ENCODE results near the gene LRRC53. TPM values are rescaled to one million over a fixed set of nuclear protein-coding genes. Genes with fewer than 3 reads are reported as not detected.

Gene LRRC53
- polyA plus RNA-seq, 2 of the 4 experiments (the other 2 are of a cell fraction) = not detected

- no peaks in the 10 kb centered on the region for H3K4me1 ChIP-seq
- no peak overlapping the region for H3K4me3 ChIP-seq
- H3K9me3 ChIP-seq = no peaks in the 10 kb centered on the region
- no peak for FAIRE-seq
- H3K27ac ChIP-seq = no peak overlapping the region
- no peak overlapping the region for H3K4me2 ChIP-seq
- TF ChIP-seq FOXS1 (CRISPR knock-in tag; IDR thresholded peaks at IDR 0.05) (no peak), PHF8 (IDR thresholded peaks at IDR 0.05; ENCODE audit: borderline replicate concordance, low read depth) (no peak), E2F6 (IDR thresholded peaks at IDR 0.05; ENCODE audit: borderline replicate concordance, low read depth) (no peak), CHD4 (IDR thresholded peaks at IDR 0.05; ENCODE audit: borderline replicate concordance) (no peak), CBX8 (IDR thresholded peaks at IDR 0.05) (no peak), FOSB (CRISPR knock-in tag; IDR thresholded peaks at IDR 0.05) (no peak), HOXB13 (CRISPR knock-in tag; IDR thresholded peaks at IDR 0.05; ENCODE audit: low read depth) (no peak)
- ChIA-PET CTCF (no interaction called here), POLR2A (no interaction called here)
- ATAC-seq = no peak
- 21% methylated on average over 1 of the region's 1 CpG for WGBS (ENCODE audit: missing lambda C conversion rate)
- DNase-seq (ENCODE audit: low read depth in 1 of 2, low spot score in 1 of 2) = no peak
Measured at GRCh38 chr1:74427681-74428080, 84.7 kb downstream of the LRRC53 start.

GRCh38 chr1:74426208-74426937 is 86.0 kb downstream of the LRRC53 start:
- ChIA-PET POLR2A (no interaction called here), CTCF (no interaction called here)
- Histone ChIP-seq H3K4me1 (no peaks in the 10 kb centered on the region), H3K27ac (no peak overlapping the region), H3K4me2 (no peak overlapping the region), H3K9me3 (no peaks in the 10 kb centered on the region), H3K4me3 (no peak overlapping the region)
- FAIRE-seq (no peak), DNase-seq (ENCODE audit: low read depth in 1 of 2, low spot score in 1 of 2) (no peak), ATAC-seq (no peak)
- no peak for TF ChIP-seq MAFK (IDR thresholded peaks at IDR 0.05; ENCODE audit: partially characterized antibody)
- TF ChIP-seq HES2 (IDR thresholded peaks at IDR 0.05) = no peak
- TF ChIP-seq CBX8 (IDR thresholded peaks at IDR 0.05) = no peak
- TF ChIP-seq PHF8 (IDR thresholded peaks at IDR 0.05; ENCODE audit: borderline replicate concordance, low read depth) = no peak
- no peak for TF ChIP-seq RNF2 (IDR thresholded peaks at IDR 0.05; ENCODE audit: borderline replicate concordance, low read depth)
- 31% methylated on average over 7 of the region's 7 CpGs for WGBS (ENCODE audit: missing lambda C conversion rate)

GRCh38 chr1:74425676-74426075 is 86.7 kb downstream of the LRRC53 start:
- ATAC-seq (no peak), FAIRE-seq (no peak), DNase-seq (ENCODE audit: low read depth in 1 of 2, low spot score in 1 of 2) (no peak)
- no peak for TF ChIP-seq ZNF302 (CRISPR knock-in tag; IDR thresholded peaks at IDR 0.05)
- no peak for TF ChIP-seq ZC3H11A (IDR thresholded peaks at IDR 0.05)
- no peak for TF ChIP-seq RARB (CRISPR knock-in tag; IDR thresholded peaks at IDR 0.05)
- no peak for TF ChIP-seq POLR2A (IDR thresholded peaks at IDR 0.05; ENCODE audit: low read length)
- TF ChIP-seq NR3C1 (IDR thresholded peaks at IDR 0.05) = no peak
- TF ChIP-seq BHLHE40 (IDR thresholded peaks at IDR 0.05; ENCODE audit: low read depth, low read length) = no peak
- TF ChIP-seq FOXS1 (CRISPR knock-in tag; IDR thresholded peaks at IDR 0.05) = no peak
- TF ChIP-seq HMGXB4 (CRISPR knock-in tag; IDR thresholded peaks at IDR 0.05; ENCODE audit: borderline replicate concordance) = no peak
- Histone ChIP-seq H3K27ac (no peak overlapping the region), H3K4me1 (no peaks in the 10 kb centered on the region), H3K9me3 (no peaks in the 10 kb centered on the region), H3K4me3 (no peak overlapping the region), H3K4me2 (no peak overlapping the region)
- ChIA-PET CTCF (no interaction called here), POLR2A (no interaction called here)
- 38% methylated on average over 6 of the region's 6 CpGs for WGBS (ENCODE audit: missing lambda C conversion rate)

- no peak for ATAC-seq
- no peak for FAIRE-seq
- H3K9me3 ChIP-seq = no peaks in the 10 kb centered on the region
- WGBS (ENCODE audit: missing lambda C conversion rate) = 8% methylated on average over 2 of the region's 2 CpGs
- no peaks in the 10 kb centered on the region for H3K4me1 ChIP-seq
- TF ChIP-seq TFCP2L1 (CRISPR knock-in tag; IDR thresholded peaks at IDR 0.05) (no peak), NPAS2 (CRISPR knock-in tag; IDR thresholded peaks at IDR 0.05; ENCODE audit: borderline replicate concordance) (no peak), HOXA7 (CRISPR knock-in tag; IDR thresholded peaks at IDR 0.05) (no peak), SMC3 (IDR thresholded peaks at IDR 0.05) (no peak), CEBPB (IDR thresholded peaks at IDR 0.05) (no peak), RNF2 (IDR thresholded peaks at IDR 0.05; ENCODE audit: borderline replicate concordance, low read depth) (no peak), FOXS1 (CRISPR knock-in tag; IDR thresholded peaks at IDR 0.05) (no peak), POLR2AphosphoS2 (conservative IDR thresholded peaks at IDR 0.05; ENCODE audit: low read length) (no peak), PHF8 (IDR thresholded peaks at IDR 0.05; ENCODE audit: borderline replicate concordance, low read depth) (no peak), BCL3 (IDR thresholded peaks at IDR 0.05) (no peak), E2F6 (IDR thresholded peaks at IDR 0.05; ENCODE audit: borderline replicate concordance, low read depth) (no peak), HES2 (IDR thresholded peaks at IDR 0.05) (no peak), HEYL (CRISPR knock-in tag; IDR thresholded peaks at IDR 0.05) (no peak)
- H3K27ac ChIP-seq = no peak overlapping the region
- no peak overlapping the region for H3K4me3 ChIP-seq
- DNase-seq (ENCODE audit: low read depth in 1 of 2, low spot score in 1 of 2) = no peak
- POLR2A ChIA-PET = no interaction called here
- no peak overlapping the region for H3K4me2 ChIP-seq
- CTCF ChIA-PET = no interaction called here
Measured at GRCh38 chr1:74423471-74423870, 88.9 kb downstream of the LRRC53 start.
